ENCODE measurements around the gene AGBL4.

DNA sequence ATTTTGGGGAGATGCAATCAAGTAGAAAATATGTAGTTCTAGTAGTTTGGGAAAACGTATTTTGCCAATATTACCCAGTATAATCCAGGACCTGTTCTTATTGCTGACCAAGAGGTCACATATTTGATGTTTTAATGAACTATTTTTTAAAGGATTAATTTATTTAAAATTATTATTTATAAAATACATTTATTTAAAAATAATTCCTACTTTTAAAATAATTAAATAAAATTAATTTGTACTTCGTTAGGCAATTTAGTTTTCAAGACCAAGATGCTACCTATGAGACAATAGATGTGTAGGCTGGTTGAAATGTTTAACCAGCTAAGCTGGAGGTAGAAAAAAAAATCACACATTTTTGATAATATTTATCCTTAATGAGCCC, 1106.7 kb downstream of the AGBL4 start:
- TF ChIP-seq CTCF (IDR thresholded peaks at IDR 0.05) (no peak), POLR2A (IDR thresholded peaks at IDR 0.05) (no peak)
